T-helper 2 cell treated with Interferon-gamma antibody and Interleukin-4, amounts not matched to agents 5 μg/mL and 100 μg/mL, for 36 hours (primary cell): ENCODE measurements around the gene LILRA2.
"Not testable (repeated sequence)": the region's sequence is repeated elsewhere in the genome, so short reads cannot be mapped to it uniquely, and the experiment has no call there.

Experiments used
- DNase-seq: peaks from one replicate; pipeline ENCODE4 v3.0.0; 2021; ENCODE audit warnings: low spot score
- H3K27ac Mint-ChIP-seq: one replicate; pipeline ENCODE4 v1.8.0; 2021; ENCODE audit warnings: mild to moderate bottlenecking, mixed read lengths
- H3K27me3 Mint-ChIP-seq: one replicate; pipeline ENCODE4 v1.8.0; 2021; ENCODE audit warnings: low read depth, mixed read lengths
- H3K36me3 Mint-ChIP-seq: one replicate; pipeline ENCODE4 v1.8.0; 2021; ENCODE audit warnings: low read depth, mixed read lengths
- H3K4me1 Mint-ChIP-seq: one replicate; pipeline ENCODE4 v1.8.0; 2021; ENCODE audit warnings: low read depth, mixed read lengths
- H3K4me3 Mint-ChIP-seq: one replicate; pipeline ENCODE4 v1.8.0; 2022; ENCODE audit warnings: mild to moderate bottlenecking, moderate library complexity, mixed read lengths
- H3K9me3 Mint-ChIP-seq: one replicate; pipeline ENCODE4 v1.8.0; 2021; ENCODE audit warnings: mixed read lengths

Gene LILRA2

GRCh38 chr19:54576411-54576976 is 2.9 kb downstream of the LILRA2 start:
- Mint-ChIP-seq H3K9me3 (no peaks in the 10 kb centered on the region), H3K4me1 (peaks cover 13% of the 10 kb centered on the region), H3K36me3 (no peaks in the 10 kb centered on the region), H3K27me3 (peaks cover 6% of the 10 kb centered on the region), H3K4me3 (no peak overlapping the region), H3K27ac (no peak overlapping the region)
- DNase-seq, result no peak

- Mint-ChIP-seq H3K9me3 (no peaks in the 10 kb centered on the region), H3K4me1 (peaks cover 13% of the 10 kb centered on the region), H3K4me3 (no peak overlapping the region), H3K27me3 (peaks cover 5% of the 10 kb centered on the region), H3K27ac (no peak overlapping the region), H3K36me3 (no peaks in the 10 kb centered on the region)
- no peak for DNase-seq
Observed at GRCh38 chr19:54577334-54577733, 3.7 kb downstream of the LILRA2 start.

- H3K4me1 Mint-ChIP-seq, DNase-seq, H3K27me3 Mint-ChIP-seq, H3K4me3 Mint-ChIP-seq, H3K27ac Mint-ChIP-seq, H3K9me3 Mint-ChIP-seq, H3K36me3 Mint-ChIP-seq: not testable (repeated sequence)
Observed at GRCh38 chr19:54578268-54578667, 4.7 kb downstream of the LILRA2 start.

- no peaks in the 10 kb centered on the region for H3K4me1 Mint-ChIP-seq
- no peak overlapping the region for H3K4me3 Mint-ChIP-seq
- H3K27ac Mint-ChIP-seq, result no peak overlapping the region
- peaks cover 6% of the 10 kb centered on the region for H3K27me3 Mint-ChIP-seq
- DNase-seq, result no peak
- no peaks in the 10 kb centered on the region for H3K9me3 Mint-ChIP-seq
- H3K36me3 Mint-ChIP-seq, result no peaks in the 10 kb centered on the region
Observed at GRCh38 chr19:54586397-54586796, 12.8 kb downstream of the LILRA2 start.

- no peak for DNase-seq
- Mint-ChIP-seq H3K4me3 (no peak overlapping the region), H3K9me3 (no peaks in the 10 kb centered on the region), H3K4me1 (no peaks in the 10 kb centered on the region), H3K36me3 (no peaks in the 10 kb centered on the region), H3K27me3 (peaks cover 6% of the 10 kb centered on the region), H3K27ac (no peak overlapping the region)
Observed at GRCh38 chr19:54587026-54587425, 13.4 kb downstream of the LILRA2 start.

GRCh38 chr19:54593445-54593844 is 19.9 kb downstream of the LILRA2 start, which contains the start of gene LILRA1:
Gene LILRA1 (plus strand): TSS chr19:54593632. CDS start chr19:54594245, 613 bp downstream.
- not testable (repeated sequence) for H3K4me3 Mint-ChIP-seq, H3K4me1 Mint-ChIP-seq, H3K36me3 Mint-ChIP-seq, H3K27me3 Mint-ChIP-seq, H3K27ac Mint-ChIP-seq, H3K9me3 Mint-ChIP-seq, DNase-seq

GRCh38 chr19:54593931-54594626 is 20.5 kb downstream of the LILRA2 start:
- not testable (repeated sequence) for DNase-seq, H3K9me3 Mint-ChIP-seq, H3K36me3 Mint-ChIP-seq, H3K4me3 Mint-ChIP-seq, H3K4me1 Mint-ChIP-seq, H3K27ac Mint-ChIP-seq, H3K27me3 Mint-ChIP-seq

GRCh38 chr19:54594737-54595136 is 21.1 kb downstream of the LILRA2 start:
- no peak overlapping the region for H3K27ac Mint-ChIP-seq
- no peaks in the 10 kb centered on the region for H3K36me3 Mint-ChIP-seq
- peaks cover 5% of the 10 kb centered on the region for H3K27me3 Mint-ChIP-seq
- no peaks in the 10 kb centered on the region for H3K4me1 Mint-ChIP-seq
- no peak overlapping the region for H3K4me3 Mint-ChIP-seq
- no peak for DNase-seq
- no peaks in the 10 kb centered on the region for H3K9me3 Mint-ChIP-seq

- H3K27me3 Mint-ChIP-seq, H3K9me3 Mint-ChIP-seq, H3K36me3 Mint-ChIP-seq, H3K27ac Mint-ChIP-seq, H3K4me1 Mint-ChIP-seq, H3K4me3 Mint-ChIP-seq, DNase-seq: not testable (repeated sequence)
Observed at GRCh38 chr19:54595680-54596436, 22.3 kb downstream of the LILRA2 start.

- no peak overlapping the region for H3K4me3 Mint-ChIP-seq
- peaks cover 3% of the 10 kb centered on the region for H3K9me3 Mint-ChIP-seq
- no peaks in the 10 kb centered on the region for H3K4me1 Mint-ChIP-seq
- no peak overlapping the region for H3K27ac Mint-ChIP-seq
- no peak for DNase-seq
- peaks cover 11% of the 10 kb centered on the region for H3K27me3 Mint-ChIP-seq
- H3K36me3 Mint-ChIP-seq, result no peaks in the 10 kb centered on the region
Observed at GRCh38 chr19:54600212-54600611, 26.6 kb downstream of the LILRA2 start.

GRCh38 chr19:54606230-54606629 is 32.6 kb downstream of the LILRA2 start:
- H3K27me3 Mint-ChIP-seq, result peaks cover 11% of the 10 kb centered on the region
- H3K4me1 Mint-ChIP-seq, result no peaks in the 10 kb centered on the region
- peaks cover 4% of the 10 kb centered on the region for H3K9me3 Mint-ChIP-seq
- DNase-seq, result no peak
- no peaks in the 10 kb centered on the region for H3K36me3 Mint-ChIP-seq
- H3K4me3 Mint-ChIP-seq, result no peak overlapping the region
- no peak overlapping the region for H3K27ac Mint-ChIP-seq

GRCh38 chr19:54606891-54607784 is 33.5 kb downstream of the LILRA2 start:
- no peak for DNase-seq
- H3K4me3 Mint-ChIP-seq, result no peak overlapping the region
- no peak overlapping the region for H3K27ac Mint-ChIP-seq
- peaks cover 11% of the 10 kb centered on the region for H3K27me3 Mint-ChIP-seq
- no peaks in the 10 kb centered on the region for H3K36me3 Mint-ChIP-seq
- peaks cover 4% of the 10 kb centered on the region for H3K9me3 Mint-ChIP-seq
- H3K4me1 Mint-ChIP-seq, result no peaks in the 10 kb centered on the region

- Mint-ChIP-seq H3K36me3 (no peaks in the 10 kb centered on the region), H3K27me3 (peaks cover 7% of the 10 kb centered on the region), H3K9me3 (peaks cover 4% of the 10 kb centered on the region), H3K4me1 (no peaks in the 10 kb centered on the region), H3K4me3 (no peak overlapping the region), H3K27ac (no peak overlapping the region)
- DNase-seq, result no peak
Observed at GRCh38 chr19:54607785-54608150, 34.2 kb downstream of the LILRA2 start.

- no peak overlapping the region for H3K27ac Mint-ChIP-seq
- no peaks in the 10 kb centered on the region for H3K36me3 Mint-ChIP-seq
- H3K4me3 Mint-ChIP-seq, result no peak overlapping the region
- H3K4me1 Mint-ChIP-seq, result no peaks in the 10 kb centered on the region
- H3K9me3 Mint-ChIP-seq, result peaks cover 4% of the 10 kb centered on the region
- peaks cover 7% of the 10 kb centered on the region for H3K27me3 Mint-ChIP-seq
- DNase-seq, result no peak
Observed at GRCh38 chr19:54608205-54608604, 34.6 kb downstream of the LILRA2 start.
